Stimulated activated CD8-positive, alpha-beta memory T cell treated with anti-CD3 and anti-CD28 coated beads, Interleukin-4, amount 100 ng/mL, for 1 hour (primary cell): ENCODE results near the gene XPNPEP2.

Source experiments
- DNase-seq, 2 donors: peaks; one replicate each; pipeline ENCODE4 v3.0.0-alpha.2; 2020; ENCODE audit warnings: low read depth in 2 of 2, low spot score in 1 of 2

The XPNPEP2 gene

GRCh38 chrX:129738466-129739308 is at the start of gene XPNPEP2:
Gene XPNPEP2, plus strand, starts transcription at chrX:129738979. Its CDS starts 235 bp downstream, at chrX:129739214.
- DNase-seq: no peak

GRCh38 chrX:129689796-129690195 is 49.0 kb upstream of the XPNPEP2 start:
- DNase-seq: no peak

- no peak for DNase-seq
Measured at GRCh38 chrX:129690435-129690834, 48.3 kb upstream of the XPNPEP2 start.

- no peak for DNase-seq
Measured at GRCh38 chrX:129693354-129693753, 45.4 kb upstream of the XPNPEP2 start.

GRCh38 chrX:129694805-129695204 is 44.0 kb upstream of the XPNPEP2 start:
- DNase-seq: no peak

- DNase-seq: no peak
Measured at GRCh38 chrX:129695535-129695934, 43.2 kb upstream of the XPNPEP2 start.

GRCh38 chrX:129695937-129696336 is 42.8 kb upstream of the XPNPEP2 start:
- no peak for DNase-seq

- DNase-seq: no peak
Measured at GRCh38 chrX:129696463-129697155, 42.2 kb upstream of the XPNPEP2 start.

- no peak for DNase-seq
Measured at GRCh38 chrX:129697204-129697829, 41.5 kb upstream of the XPNPEP2 start.

- DNase-seq: no peak
Measured at GRCh38 chrX:129698150-129698549, 40.6 kb upstream of the XPNPEP2 start.

GRCh38 chrX:129700536-129700935 is 38.2 kb upstream of the XPNPEP2 start:
- DNase-seq: no peak

GRCh38 chrX:129701624-129702069 is 37.1 kb upstream of the XPNPEP2 start:
- DNase-seq: no peak

GRCh38 chrX:129704491-129704890 is 34.3 kb upstream of the XPNPEP2 start:
- DNase-seq: no peak

- DNase-seq: no peak
Measured at GRCh38 chrX:129705377-129705925, 33.3 kb upstream of the XPNPEP2 start.

- no peak for DNase-seq
Measured at GRCh38 chrX:129705988-129706387, 32.8 kb upstream of the XPNPEP2 start.

GRCh38 chrX:129706400-129707072 is 32.2 kb upstream of the XPNPEP2 start:
- no peak for DNase-seq

GRCh38 chrX:129714581-129714980 is 24.2 kb upstream of the XPNPEP2 start:
- no peak for DNase-seq

- no peak for DNase-seq
Measured at GRCh38 chrX:129716507-129716906, 22.3 kb upstream of the XPNPEP2 start.

GRCh38 chrX:129717892-129718291 is 20.9 kb upstream of the XPNPEP2 start:
- no peak for DNase-seq

- no peak for DNase-seq
Measured at GRCh38 chrX:129718676-129719075, 20.1 kb upstream of the XPNPEP2 start.

GRCh38 chrX:129719268-129719667 is 19.5 kb upstream of the XPNPEP2 start:
- DNase-seq: no peak
